ENCODE data around the gene PRKAG2. TPM values are rescaled to one million over a fixed set of nuclear protein-coding genes. Genes with fewer than 3 reads are reported as not detected.

The PRKAG2 gene
- total and polyA plus RNA-seq, 2 of the 13 experiments (the other 11 are each of a cell fraction or from before 2014, with no cell fraction given), result 0.90 to 1.3 TPM

- TF ChIP-seq ZNF350 (CRISPR knock-in tag; IDR thresholded peaks at IDR 0.05; ENCODE audit: borderline replicate concordance, low read depth) (no peak), FIP1L1 (IDR thresholded peaks at IDR 0.05; ENCODE audit: borderline replicate concordance, insufficient read depth, low read depth, low read length) (no peak), HINFP (CRISPR knock-in tag; IDR thresholded peaks at IDR 0.05; ENCODE audit: low read depth) (no peak), PHF5A (CRISPR knock-in tag; IDR thresholded peaks at IDR 0.05; ENCODE audit: low read depth, unreplicated experiment) (no peak), PATZ1 (CRISPR knock-in tag; IDR thresholded peaks at IDR 0.05) (no peak), ZNF264 (CRISPR knock-in tag; IDR thresholded peaks at IDR 0.05) (no peak), ZNF331 (CRISPR knock-in tag; IDR thresholded peaks at IDR 0.05) (no peak)
- TF ChIP-seq, protein P1, sequence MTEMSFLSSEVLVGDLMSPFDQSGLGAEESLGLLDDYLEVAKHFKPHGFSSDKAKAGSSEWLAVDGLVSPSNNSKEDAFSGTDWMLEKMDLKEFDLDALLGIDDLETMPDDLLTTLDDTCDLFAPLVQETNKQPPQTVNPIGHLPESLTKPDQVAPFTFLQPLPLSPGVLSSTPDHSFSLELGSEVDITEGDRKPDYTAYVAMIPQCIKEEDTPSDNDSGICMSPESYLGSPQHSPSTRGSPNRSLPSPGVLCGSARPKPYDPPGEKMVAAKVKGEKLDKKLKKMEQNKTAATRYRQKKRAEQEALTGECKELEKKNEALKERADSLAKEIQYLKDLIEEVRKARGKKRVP (CRISPR knock-in tag; IDR thresholded peaks at IDR 0.05), result no peak
- BruUV-seq (replicated peaks), result no TSS peak
- POLR2A ChIA-PET, result no interaction called here
Measured at GRCh38 chr7:151835636-151836035, 41.3 kb downstream of the PRKAG2 start.

More at GRCh38 chr7:151835636-151836035, 41.3 kb downstream of the PRKAG2 start:
- no peaks in the 10 kb centered on the region for H3K36me3 ChIP-seq (replicated peaks in 1 of 2; ENCODE audit: control insufficient read depth in 1 of 2, insufficient read depth in 2 of 2, low read length in 2 of 2)
- H3K79me2 ChIP-seq (ENCODE audit: insufficient read depth, low read length), result no peaks in the 10 kb centered on the region
- ATAC-seq (no peak), DNase-seq (ENCODE audit: low spot score) (no peak), FAIRE-seq (no peak)
- no peak overlapping the region for H3K9ac ChIP-seq (ENCODE audit: insufficient read depth, low read depth, low read length)
- H3K9me3 ChIP-seq (ENCODE audit: low read length), result no peaks in the 10 kb centered on the region
- H3K4me2 ChIP-seq (ENCODE audit: low read depth, low read length), result no peak overlapping the region
- no peaks in the 10 kb centered on the region for H4K20me1 ChIP-seq (ENCODE audit: insufficient read depth, low read length)
- in situ Hi-C loops (cut with HindIII; ENCODE audit: extremely low pct_ligation_motif_present, low pct_unique_long_range_greater_than_20kb), result no loop called here
- H3K27me3 ChIP-seq (ENCODE audit: control insufficient read depth in 1 of 2, insufficient read depth in 2 of 2, low read length in 2 of 2), result peaks cover 2 to 32% of the 10 kb centered on the region in 2 experiments; a peak in 3 of 5 replicates
- intact Hi-C loops (cut with micrococcal nuclease; ENCODE audit: unreplicated experiment), result no loop called here
- CTCF ChIA-PET (ENCODE audit: low intra/inter-chr PET ratio, low total read pairs), result no interaction called here
- H3K27ac ChIP-seq (ENCODE audit: extremely low read length, insufficient read depth, low read length), result no peak overlapping the region
- H3K4me3 ChIP-seq (replicated peaks in 1 of 3; ENCODE audit: insufficient read depth in 1 of 3, low read depth in 2 of 3, low read length in 3 of 3), result no peak overlapping the region
- no peaks in the 10 kb centered on the region for H3K4me1 ChIP-seq (ENCODE audit: insufficient read depth, low read length)
- H2AFZ ChIP-seq (ENCODE audit: low read length), result no peak overlapping the region
- WGBS (ENCODE audit: low lambda C conversion rate), result 37% methylated on average over 4 of the region's 9 CpGs
